Cardiac muscle cell (in vitro differentiated cells and primary cell): ENCODE measurements around the gene PPID. TPM values are rescaled to one million over a fixed set of nuclear protein-coding genes. Genes with fewer than 3 reads are reported as not detected.

ENCODE experiments used
- DNase-seq, 2 donors: peaks; one replicate each; pipeline versions ENCODE4 v3.0.0 to v3.0.0-alpha.2; 2010 to 2017; ENCODE audit warnings: low read depth in 1 of 2, low spot score in 1 of 2
- H3K27ac ChIP-seq: fragments of 200-600 bp; sonication (generic); 2 replicates; pipeline ENCODE4 v1.5.1; 2016
- H3K27me3 ChIP-seq: fragments of 200-600 bp; sonication (generic); 2 replicates; pipeline ENCODE4 v1.6.0; 2016; ENCODE audit warnings: control low read depth
- H3K36me3 ChIP-seq: fragments of 200-600 bp; sonication (generic); 2 replicates; pipeline ENCODE4 v1.5.1; 2016; ENCODE audit warnings: control low read depth
- H3K4me1 ChIP-seq: fragments of 200-600 bp; sonication (generic); 2 replicates; pipeline ENCODE4 v1.8.1; 2017; ENCODE audit warnings: low read depth, mild to moderate bottlenecking, mixed run types
- H3K4me3 ChIP-seq: fragments of 200-600 bp; sonication (generic); 2 replicates; pipeline ENCODE4 v1.5.1; 2016; ENCODE audit warnings: mild to moderate bottlenecking
- H3K9me3 ChIP-seq: fragments of 200-600 bp; sonication (generic); 2 replicates; pipeline ENCODE4 v1.5.1; 2017; ENCODE audit warnings: low read depth, mild to moderate bottlenecking, control low read depth
- CTCF ChIP-seq: IDR thresholded peaks from 2 replicates; pipeline ENCODE4 v1.5.1; 2012; ENCODE audit warnings: low read depth, mild to moderate bottlenecking, low read length
- polyA plus RNA-seq: library from polyadenylated mRNA; unstranded; fragments of >200 nt; fragmentation: Nextera tagmentation; extraction: Ambion mirVana; gene quantifications from 2 replicates; pipeline ENCODE4 v1.2.1, GENCODE V29; 2016
- total RNA-seq: library from RNA; depleted of rRNA; stranded (reverse); fragments of >200 nt; gene quantifications from 2 replicates; pipeline ENCODE4 v1.2.3, GENCODE V29; 2016

PPID gene
- total and polyA plus RNA-seq, 2 experiments from 2014 or later, result 30.7 to 73.9 TPM

GRCh38 chr4:158681629-158682028, 41.6 kb downstream of the PPID start:
- H3K9me3 ChIP-seq, result no peaks in the 10 kb centered on the region
- no peak overlapping the region for H3K4me3 ChIP-seq
- H3K4me1 ChIP-seq, result no peaks in the 10 kb centered on the region
- no peaks in the 10 kb centered on the region for H3K27me3 ChIP-seq
- no peak for TF ChIP-seq CTCF
- DNase-seq, result no peak
- H3K36me3 ChIP-seq, result no peaks in the 10 kb centered on the region
- no peak overlapping the region for H3K27ac ChIP-seq

- Histone ChIP-seq H3K4me1 (no peaks in the 10 kb centered on the region), H3K36me3 (no peaks in the 10 kb centered on the region), H3K9me3 (no peaks in the 10 kb centered on the region), H3K27me3 (no peaks in the 10 kb centered on the region), H3K27ac (no peak overlapping the region), H3K4me3 (no peak overlapping the region)
- no peak for TF ChIP-seq CTCF
- no peak for DNase-seq
These were observed 44.4 kb downstream of the PPID start for GRCh38 chr4:158678767-158679166.

GRCh38 chr4:158676076-158676475, 47.1 kb downstream of the PPID start:
- DNase-seq, result no peak
- no peak overlapping the region for H3K27ac ChIP-seq
- no peaks in the 10 kb centered on the region for H3K36me3 ChIP-seq
- H3K4me1 ChIP-seq, result peaks cover 5% of the 10 kb centered on the region
- H3K4me3 ChIP-seq, result no peak overlapping the region
- H3K9me3 ChIP-seq, result no peaks in the 10 kb centered on the region
- TF ChIP-seq CTCF, result no peak
- H3K27me3 ChIP-seq, result no peaks in the 10 kb centered on the region

- Histone ChIP-seq H3K9me3 (no peaks in the 10 kb centered on the region), H3K4me1 (peaks cover 5% of the 10 kb centered on the region), H3K4me3 (no peak overlapping the region), H3K27ac (no peak overlapping the region), H3K27me3 (no peaks in the 10 kb centered on the region), H3K36me3 (no peaks in the 10 kb centered on the region)
- no peak for TF ChIP-seq CTCF
- DNase-seq, result no peak
These were observed 49.6 kb downstream of the PPID start for GRCh38 chr4:158673633-158674032.

GRCh38 chr4:158671915-158672806, 51.0 kb downstream of the PPID start, which contains the start of gene ETFDH:
ETFDH (plus strand) TSS chr4:158672296; CDS start chr4:158672457, 161 bp downstream.
- peak within 1 kb of the TSS; percentile 83 for H3K4me3 ChIP-seq
- peak; percentile 67 for TF ChIP-seq CTCF
- H3K4me1 ChIP-seq, result peaks cover 5% of the 10 kb centered on the region
- no peaks in the 10 kb centered on the region for H3K9me3 ChIP-seq
- H3K36me3 ChIP-seq, result no peaks in the 10 kb centered on the region
- DNase-seq, result peak; percentile 100
- H3K27ac ChIP-seq, result peak within 1 kb of the TSS; percentile 93
- H3K27me3 ChIP-seq, result no peaks in the 10 kb centered on the region
